GM12878 (cell line): ENCODE data around the gene DEF6. TPM values are rescaled to one million over a fixed set of nuclear protein-coding genes. Genes with fewer than 3 reads are reported as not detected.

Experiments used
- BACH1 ChIP-seq: fragments of 450-650 bp; IDR thresholded peaks from 2 replicates; pipeline ENCODE4 v1.6.1; 2017; ENCODE audit warnings: mild to moderate bottlenecking, borderline replicate concordance
- BCL11A ChIP-seq: IDR thresholded peaks from 2 replicates; pipeline ENCODE4 v1.6.1; 2011; ENCODE audit warnings: low read depth, low read length
- EZH2 ChIP-seq: IDR thresholded peaks from 2 replicates; pipeline ENCODE4 v1.6.1; 2012; ENCODE audit warnings: low read depth, mild to moderate bottlenecking, control low read depth, inconsistent platforms, low read length, borderline replicate concordance; ENCODE audit not compliant: control insufficient read depth
- FOXK2 ChIP-seq: fragments of 450-650 bp; IDR thresholded peaks from 2 replicates; pipeline ENCODE4 v1.6.1; 2017; ENCODE audit warnings: mild to moderate bottlenecking, moderate library complexity
- GABPA ChIP-seq: IDR thresholded peaks from 2 replicates; pipeline ENCODE4 v1.6.1; 2014; ENCODE audit warnings: antibody characterized with exemption, low read depth, mild to moderate bottlenecking, inconsistent platforms
- HDGF ChIP-seq: fragments of 450-650 bp; IDR thresholded peaks from 2 replicates; pipeline ENCODE4 v1.6.1; 2016; ENCODE audit warnings: antibody characterized with exemption
- IRF3 ChIP-seq: fragments of 450-650 bp; IDR thresholded peaks from 2 replicates; pipeline ENCODE4 v1.6.1; 2014; ENCODE audit warnings: mild to moderate bottlenecking
- MTA3 ChIP-seq: IDR thresholded peaks from 2 replicates; pipeline ENCODE4 v1.6.1; 2012; ENCODE audit warnings: low read length, inconsistent platforms, borderline replicate concordance
- MYC ChIP-seq: IDR thresholded peaks from 2 replicates; pipeline ENCODE4 v1.6.1; 2011; ENCODE audit warnings: mild to moderate bottlenecking, low read length, moderate library complexity, inconsistent platforms; ENCODE audit not compliant: insufficient read depth, insufficient replicate concordance, insufficient read length, severe bottlenecking
- NFIC ChIP-seq: IDR thresholded peaks from 2 replicates; pipeline ENCODE4 v1.6.1; 2012; ENCODE audit warnings: low read depth, mild to moderate bottlenecking, inconsistent platforms, low read length, moderate library complexity
- PBX3 ChIP-seq: IDR thresholded peaks from 2 replicates; pipeline ENCODE4 v1.6.1; 2011; ENCODE audit warnings: mild to moderate bottlenecking, low read depth, low read length, moderate library complexity; ENCODE audit not compliant: insufficient replicate concordance
- PML ChIP-seq: IDR thresholded peaks from 2 replicates; pipeline ENCODE4 v1.6.1; 2012; ENCODE audit warnings: low read length, inconsistent platforms
- POLR2AphosphoS5 ChIP-seq: IDR thresholded peaks from 2 replicates; pipeline ENCODE4 v1.6.1; 2011; ENCODE audit warnings: mild to moderate bottlenecking, low read length, inconsistent platforms
- POU2F2 ChIP-seq: IDR thresholded peaks from 3 replicates; pipeline ENCODE4 v1.6.1; 2011; ENCODE audit warnings: low read depth, mild to moderate bottlenecking, low read length, borderline replicate concordance
- PRDM15 ChIP-seq: fragments of 450-650 bp; formaldehyde crosslinking; IDR thresholded peaks from 2 replicates; pipeline ENCODE4 v1.4.0; 2020; ENCODE audit warnings: mild to moderate bottlenecking, moderate library complexity
- SUPT20H ChIP-seq: IDR thresholded peaks from 2 replicates; pipeline ENCODE4 v1.6.1; 2011; ENCODE audit warnings: low read depth, mild to moderate bottlenecking, low read length, moderate library complexity, borderline replicate concordance; ENCODE audit not compliant: control insufficient read depth
- WRNIP1 ChIP-seq: IDR thresholded peaks from 2 replicates; pipeline ENCODE4 v1.6.1; 2011; ENCODE audit warnings: low read depth, low read length, improper control_type of control experiment, borderline replicate concordance
- ZNF687 ChIP-seq: fragments of 450-650 bp; IDR thresholded peaks from 2 replicates; pipeline ENCODE4 v1.6.1; 2017; ENCODE audit warnings: mild to moderate bottlenecking, moderate library complexity
- polyA plus RNA-seq, 11 experiments: library from polyadenylated mRNA; depleted of rRNA in 4 of 11; unstranded in 6 of 11; stranded (reverse) in 5 of 11; fragments of >200 nt; fragmentation: Nextera tagmentation in 4 of 11; fragmentation: Illumina TruSeq in 1 of 11; extraction: Ambion mirVana in 4 of 11; extraction: Trizol in 1 of 11; gene quantifications; 1 replicate in 1 of 11; 2 replicates in 10 of 11; pipeline versions ENCODE4 v1.2.1 to v1.2.3, GENCODE V29; 2011 to 2016; ENCODE audit warnings: inconsistent platforms in 2 of 11, missing spikeins in 2 of 11, low read depth in 1 of 11
- total RNA-seq, 4 experiments: library from RNA; depleted of rRNA in 3 of 4; stranded (reverse); fragments of >200 nt in 3 of 4; fragmentation: Illumina TruSeq in 1 of 4; extraction: Trizol in 1 of 4; gene quantifications; 2 replicates each; pipeline versions ENCODE4 v1.2.1 to v1.2.3, GENCODE V29; 2013 to 2021

Gene DEF6
- total and polyA plus RNA-seq, 10 of the 15 experiments (the other 5 are each of a cell fraction or from before 2014, with no cell fraction given), result 3.3 to 69.5 (median 48.8) TPM

GRCh38 chr6:35259194-35259947 is 38.2 kb upstream of the DEF6 start, which contains the start of gene ZNF76 (continued):
- TF ChIP-seq EZH2, result no peak
- peak; percentile 49; the same call in 1 of the 3 replicates for TF ChIP-seq POU2F2
- TF ChIP-seq NFIC, result no peak
- TF ChIP-seq FOXK2, result no peak
- no peak for TF ChIP-seq PRDM15 (CRISPR knock-in tag)
- TF ChIP-seq GABPA, result no peak
- TF ChIP-seq MYC, result peak; percentile 71
- TF ChIP-seq BACH1, result 0 out of 2 replicates have a peak, but pooled peaks have one; percentile 48
- TF ChIP-seq IRF3, result no peak
- no peak for TF ChIP-seq SUPT20H
- TF ChIP-seq WRNIP1, result no peak
- peak; percentile 84 for TF ChIP-seq HDGF
- TF ChIP-seq PML, result peak; percentile 68; the same call in 1 of the 2 replicates
- no peak for TF ChIP-seq PBX3
- peak; percentile 68; the same call in 1 of the 2 replicates for TF ChIP-seq POLR2AphosphoS5
- TF ChIP-seq MTA3, result no peak
- no peak for TF ChIP-seq BCL11A
- peak; percentile 96 for TF ChIP-seq ZNF687
